HG02973 (cell line): ENCODE data around the gene KCNT1.

ENCODE experiments used
- ATAC-seq: cut with Tn5 transposase; IDR thresholded peaks from one replicate; pipeline ENCODE4 v1.9.1; 2021; ENCODE audit warnings: moderate library complexity; ENCODE audit not compliant: unreplicated experiment

The KCNT1 gene

GRCh38 chr9:135815830-135816650 is 114.1 kb downstream of the KCNT1 start:
- ATAC-seq: no peak

- ATAC-seq: no peak
Observed at GRCh38 chr9:135816651-135816970, 114.6 kb downstream of the KCNT1 start.

GRCh38 chr9:135817951-135818717 is 116.1 kb downstream of the KCNT1 start:
- ATAC-seq: no peak

- no peak for ATAC-seq
Observed at GRCh38 chr9:135818718-135819475, 116.9 kb downstream of the KCNT1 start.

- ATAC-seq: no peak
Observed at GRCh38 chr9:135819905-135820304, 117.9 kb downstream of the KCNT1 start.

GRCh38 chr9:135820661-135821060 is 118.7 kb downstream of the KCNT1 start:
- ATAC-seq: no peak

GRCh38 chr9:135821116-135821515 is 119.1 kb downstream of the KCNT1 start:
- no peak for ATAC-seq

- ATAC-seq: no peak
Observed at GRCh38 chr9:135821733-135822373, 119.9 kb downstream of the KCNT1 start.

GRCh38 chr9:135822374-135822755 is 120.4 kb downstream of the KCNT1 start:
- ATAC-seq: no peak

- no peak for ATAC-seq
Observed at GRCh38 chr9:135823036-135823435, 121.1 kb downstream of the KCNT1 start.

GRCh38 chr9:135825435-135826187 is 123.6 kb downstream of the KCNT1 start:
- ATAC-seq: no peak

GRCh38 chr9:135826188-135826545 is 124.2 kb downstream of the KCNT1 start:
- ATAC-seq: no peak

- ATAC-seq: no peak
Observed at GRCh38 chr9:135827301-135827700, 125.3 kb downstream of the KCNT1 start.

GRCh38 chr9:135827866-135828580 is 126.0 kb downstream of the KCNT1 start:
- no peak for ATAC-seq

GRCh38 chr9:135828656-135829055 is 126.7 kb downstream of the KCNT1 start:
- no peak for ATAC-seq

- ATAC-seq: no peak
Observed at GRCh38 chr9:135830496-135830895, 128.5 kb downstream of the KCNT1 start.

- ATAC-seq: no peak
Observed at GRCh38 chr9:135833864-135834263, 131.9 kb downstream of the KCNT1 start.

- no peak for ATAC-seq
Observed at GRCh38 chr9:135835131-135835530, 133.1 kb downstream of the KCNT1 start.

GRCh38 chr9:135839516-135839915 is 137.5 kb downstream of the KCNT1 start:
- no peak for ATAC-seq

GRCh38 chr9:135840107-135840506 is 138.1 kb downstream of the KCNT1 start:
- no peak for ATAC-seq
